Liver (tissue), 9 donors: ENCODE results near the gene LRRC26. TPM values are rescaled to one million over a fixed set of nuclear protein-coding genes. Genes with fewer than 3 reads are reported as not detected.

Experiments used
- DNase-seq: peaks from one replicate; pipeline ENCODE4 v3.0.0-alpha.2; 2017; ENCODE audit warnings: low spot score
- H3K27ac ChIP-seq, 2 donors: one replicate each; pipeline ENCODE4 v1.7.0; 2013; ENCODE audit warnings: inconsistent platforms in 2 of 2, low read length in 2 of 2, control low read depth in 1 of 2, low read depth in 1 of 2, mild to moderate bottlenecking in 1 of 2
- H3K27me3 ChIP-seq, 4 donors: one replicate each; pipeline versions ENCODE4 v1.6.1 to v1.7.0; 2013; ENCODE audit warnings: low read length in 3 of 4, inconsistent platforms in 1 of 4, mild to moderate bottlenecking in 1 of 4, moderate library complexity in 1 of 4; ENCODE audit not compliant: control insufficient read depth in 4 of 4, insufficient read depth in 4 of 4
- H3K36me3 ChIP-seq, 4 donors: one replicate each; pipeline versions ENCODE4 v1.6.1 to v1.7.0; 2013; ENCODE audit warnings: low read length in 3 of 4, mild to moderate bottlenecking in 3 of 4, low read depth in 1 of 4, moderate library complexity in 1 of 4; ENCODE audit not compliant: control insufficient read depth in 4 of 4, insufficient read depth in 3 of 4
- H3K4me1 ChIP-seq, 4 donors: one replicate each; pipeline versions ENCODE4 v1.6.1 to v1.7.0; 2013; ENCODE audit warnings: low read length in 3 of 4, mild to moderate bottlenecking in 3 of 4, moderate library complexity in 1 of 4; ENCODE audit not compliant: control insufficient read depth in 4 of 4, insufficient read depth in 4 of 4
- H3K4me3 ChIP-seq, 3 donors: one replicate each; pipeline versions ENCODE4 v1.6.1 to v1.7.0; 2013; ENCODE audit warnings: low read length in 3 of 3, control low read depth in 1 of 3, low read depth in 1 of 3, mild to moderate bottlenecking in 1 of 3
- H3K9ac ChIP-seq, 2 donors: one replicate each; pipeline ENCODE4 v1.7.0; 2013; ENCODE audit warnings: low read length in 2 of 2, mild to moderate bottlenecking in 2 of 2, moderate library complexity in 2 of 2, control low read depth in 1 of 2, low read depth in 1 of 2
- H3K9me3 ChIP-seq, 4 donors: one replicate each; pipeline versions ENCODE4 v1.6.1 to v1.7.0; 2013; ENCODE audit warnings: low read length in 3 of 4; ENCODE audit not compliant: control insufficient read depth in 4 of 4
- ATF3 ChIP-seq: IDR thresholded peaks from 2 replicates; pipeline ENCODE4 v1.6.1; 2016; ENCODE audit warnings: antibody characterized with exemption
- CTCF ChIP-seq: fragments of 150-350 bp; IDR thresholded peaks from 2 replicates; pipeline ENCODE4 v1.5.1; 2017; ENCODE audit warnings: improper control_type of control experiment, low read depth, low read length; ENCODE audit not compliant: missing input control
- EGR1 ChIP-seq, 2 donors: IDR thresholded peaks; 2 replicates each; pipeline ENCODE4 v1.6.1; 2016 to 2018; ENCODE audit warnings: antibody characterized with exemption in 2 of 2, low read depth in 2 of 2
- FOXA1 ChIP-seq: IDR thresholded peaks from 2 replicates; pipeline ENCODE4 v1.6.1; 2016; ENCODE audit warnings: antibody characterized with exemption
- FOXA2 ChIP-seq: IDR thresholded peaks from 2 replicates; pipeline ENCODE4 v1.6.1; 2016; ENCODE audit warnings: antibody characterized with exemption
- GABPA ChIP-seq, 2 donors: IDR thresholded peaks in 1 of 2; conservative IDR thresholded peaks in 1 of 2; 2 replicates each; pipeline ENCODE4 v1.6.1; 2016; ENCODE audit warnings: antibody characterized with exemption in 2 of 2, mild to moderate bottlenecking in 1 of 2, moderate library complexity in 1 of 2
- HNF4A ChIP-seq, 2 donors: conservative IDR thresholded peaks; 2 replicates each; pipeline ENCODE4 v1.6.1; 2016; ENCODE audit warnings: antibody characterized with exemption in 2 of 2, mild to moderate bottlenecking in 2 of 2
- HNF4G ChIP-seq: IDR thresholded peaks from 2 replicates; pipeline ENCODE4 v1.6.1; 2016; ENCODE audit warnings: antibody characterized with exemption
- JUND ChIP-seq, 2 donors: IDR thresholded peaks; 2 replicates each; pipeline ENCODE4 v1.6.1; 2016; ENCODE audit warnings: antibody characterized with exemption in 2 of 2
- MAX ChIP-seq: IDR thresholded peaks from 2 replicates; pipeline ENCODE4 v1.6.1; 2016; ENCODE audit warnings: antibody characterized with exemption
- NR2F2 ChIP-seq: IDR thresholded peaks from 2 replicates; pipeline ENCODE4 v1.6.1; 2016; ENCODE audit warnings: antibody characterized with exemption
- RAD21 ChIP-seq, 2 donors: IDR thresholded peaks; 2 replicates each; pipeline ENCODE4 v1.6.1; 2016; ENCODE audit warnings: antibody characterized with exemption in 2 of 2, mild to moderate bottlenecking in 2 of 2
- REST ChIP-seq: IDR thresholded peaks from 2 replicates; pipeline ENCODE4 v1.6.1; 2016; ENCODE audit warnings: antibody characterized with exemption, mild to moderate bottlenecking
- RXRA ChIP-seq, 2 donors: IDR thresholded peaks; 2 replicates each; pipeline ENCODE4 v1.6.1; 2017 to 2018; ENCODE audit warnings: antibody characterized with exemption in 2 of 2, mild to moderate bottlenecking in 1 of 2
- SP1 ChIP-seq: IDR thresholded peaks from 2 replicates; pipeline ENCODE4 v1.6.1; 2018; ENCODE audit warnings: antibody characterized with exemption, mild to moderate bottlenecking
- TAF1 ChIP-seq: conservative IDR thresholded peaks from 2 replicates; pipeline ENCODE4 v1.6.1; 2016; ENCODE audit warnings: antibody characterized with exemption, mild to moderate bottlenecking
- YY1 ChIP-seq: IDR thresholded peaks from 2 replicates; pipeline ENCODE4 v1.6.1; 2016; ENCODE audit warnings: antibody characterized with exemption, mild to moderate bottlenecking
- ZBTB33 ChIP-seq: IDR thresholded peaks from 2 replicates; pipeline ENCODE4 v1.6.1; 2016; ENCODE audit warnings: antibody characterized with exemption
- WGBS: extraction: QIAGEN DNeasy Blood & Tissue Kit; methylation state at CpG from one replicate; pipeline ENCODE4 v1.1.7; 2013; 5-methylcytosine and 5-hydroxymethylcytosine counted together
- polyA plus RNA-seq, 2 donors: library from polyadenylated mRNA; stranded (reverse) in 1 of 2; unstranded in 1 of 2; fragments of 200-250 nt in 1 of 2; fragments of >200 nt in 1 of 2; fragmentation: Nextera tagmentation in 1 of 2; extraction: Ambion mirVana in 1 of 2; gene quantifications; one replicate each; pipeline versions ENCODE4 v1.2.1 to v1.2.3, GENCODE V29; 2013 to 2015
- total RNA-seq, 2 donors: library from RNA; depleted of rRNA; stranded (reverse); fragments of >200 nt; gene quantifications; one replicate each; pipeline ENCODE4 v1.2.3, GENCODE V29; 2014
- donor health status: healthy.
- donor health status: healthy.
- donor health status: healthy.
- donor health status: healthy.
- donor health status: healthy.

The LRRC26 gene
- total and polyA plus RNA-seq, 4 donors: 0.09 to 0.17 TPM; not detected in 2

- Histone ChIP-seq H3K4me1 (peaks cover 6 to 19% (median 11%) of the 10 kb centered on the region in 4 donors), H3K4me3 (no peak overlapping the region)
These were observed 6.0 kb downstream of the LRRC26 start for GRCh38 chr9:137163805-137164204.

More at GRCh38 chr9:137163805-137164204, 6.0 kb downstream of the LRRC26 start:
- no peak for DNase-seq
- no peak for TF ChIP-seq GABPA (IDR thresholded peaks at IDR 0.05 in 1 of 2, conservative IDR thresholded peaks at IDR 0.05 in 1 of 2)
- TF ChIP-seq MAX: no peak
- TF ChIP-seq REST: no peak
- no peak for TF ChIP-seq SP1
- TF ChIP-seq HNF4G: no peak
- no peak for TF ChIP-seq FOXA2
- TF ChIP-seq NR2F2: no peak
- no peak for TF ChIP-seq EGR1 (IDR thresholded peaks at IDR 0.05; ENCODE audit: low read depth in 2 of 2)
- no peak for TF ChIP-seq YY1
- TF ChIP-seq HNF4A (conservative IDR thresholded peaks at IDR 0.05): no peak
- no peak for TF ChIP-seq ZBTB33
- TF ChIP-seq RXRA (IDR thresholded peaks at IDR 0.05): no peak
- TF ChIP-seq FOXA1: no peak
- TF ChIP-seq ATF3: no peak
- no peak for TF ChIP-seq TAF1
- TF ChIP-seq RAD21 (IDR thresholded peaks at IDR 0.05): no peak
- no peak for TF ChIP-seq CTCF
- no peak for TF ChIP-seq JUND (IDR thresholded peaks at IDR 0.05)
- no peak overlapping the region for H3K27ac ChIP-seq
- H3K9me3 ChIP-seq: no peaks in the 10 kb centered on the region
- WGBS: 82% methylated on average over 22 of the region's 22 CpGs
- no peak overlapping the region for H3K9ac ChIP-seq
- H3K36me3 ChIP-seq: no peaks in the 10 kb centered on the region
- peaks cover 2 to 26% (median 14%) of the 10 kb centered on the region in 4 donors for H3K27me3 ChIP-seq
